ENCODE data around the gene CAMKV. TPM values are rescaled to one million over a fixed set of nuclear protein-coding genes. Genes with fewer than 3 reads are reported as not detected.
A peak's percentile ranks its signal among the peaks of the same experiment; 100 is the strongest.

The CAMKV gene
- total RNA-seq, 2 donors from 2014 or later: not detected

DNA sequence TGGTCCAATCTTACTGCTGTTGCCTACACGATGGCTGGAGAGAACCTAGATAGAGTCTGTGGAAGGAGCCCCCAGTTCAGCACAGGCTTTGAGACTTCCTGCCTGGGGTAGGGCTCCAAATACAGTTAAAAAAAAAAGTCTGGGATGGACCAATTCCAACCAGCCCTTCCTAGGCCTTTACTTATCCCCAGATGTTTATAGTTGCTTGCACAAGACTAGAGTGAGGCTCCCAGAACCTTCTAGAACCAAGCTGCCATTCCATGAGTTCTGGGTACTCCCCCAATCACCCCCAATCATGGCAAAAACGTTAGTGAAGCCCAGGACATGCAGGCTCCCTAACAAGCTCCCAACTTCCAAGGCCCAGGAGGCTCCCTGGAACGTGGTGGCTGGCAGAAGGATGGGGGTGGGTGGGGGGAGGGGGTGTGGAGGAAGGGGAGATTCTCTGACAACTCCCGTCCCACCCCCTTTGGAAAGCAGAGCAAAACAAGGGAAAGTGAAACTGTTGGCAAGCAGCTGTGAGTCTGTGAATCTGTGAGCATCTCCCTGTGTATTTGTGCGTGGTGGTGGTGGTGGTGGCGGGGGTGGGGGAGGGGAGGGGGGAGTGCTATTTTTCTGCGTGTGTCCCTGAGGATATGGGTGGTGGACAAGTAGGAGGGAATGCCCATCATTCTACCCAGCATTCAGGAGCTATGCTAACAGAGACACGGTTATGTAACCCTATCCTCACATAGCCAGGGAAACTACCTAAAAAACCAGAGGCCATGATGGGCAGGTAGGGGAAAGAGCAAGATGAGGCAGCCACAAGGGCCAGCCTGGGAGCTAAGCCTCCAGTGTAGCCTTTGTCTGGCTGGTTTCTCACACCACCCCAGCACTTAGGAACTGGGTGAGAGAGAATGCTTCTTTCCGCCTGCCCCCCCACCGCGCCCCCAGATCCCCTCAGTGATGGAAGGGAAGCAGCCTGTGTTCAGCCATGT is 31.9 kb upstream of the CAMKV start:
- DNase-seq (no peak), ATAC-seq (no peak)
- no peaks in the 10 kb centered on the region for H3K9me3 ChIP-seq
- H3K4me3 ChIP-seq: no peak overlapping the region
- H3K36me3 ChIP-seq (replicated peaks in 1 of 2; ENCODE audit: insufficient read depth in 1 of 2, low read depth in 2 of 2): no peaks in the 10 kb centered on the region
- WGBS, 2 donors: 72% methylated on average over 5 to 10 of the region's 11 CpGs
- TF ChIP-seq, protein P1, sequence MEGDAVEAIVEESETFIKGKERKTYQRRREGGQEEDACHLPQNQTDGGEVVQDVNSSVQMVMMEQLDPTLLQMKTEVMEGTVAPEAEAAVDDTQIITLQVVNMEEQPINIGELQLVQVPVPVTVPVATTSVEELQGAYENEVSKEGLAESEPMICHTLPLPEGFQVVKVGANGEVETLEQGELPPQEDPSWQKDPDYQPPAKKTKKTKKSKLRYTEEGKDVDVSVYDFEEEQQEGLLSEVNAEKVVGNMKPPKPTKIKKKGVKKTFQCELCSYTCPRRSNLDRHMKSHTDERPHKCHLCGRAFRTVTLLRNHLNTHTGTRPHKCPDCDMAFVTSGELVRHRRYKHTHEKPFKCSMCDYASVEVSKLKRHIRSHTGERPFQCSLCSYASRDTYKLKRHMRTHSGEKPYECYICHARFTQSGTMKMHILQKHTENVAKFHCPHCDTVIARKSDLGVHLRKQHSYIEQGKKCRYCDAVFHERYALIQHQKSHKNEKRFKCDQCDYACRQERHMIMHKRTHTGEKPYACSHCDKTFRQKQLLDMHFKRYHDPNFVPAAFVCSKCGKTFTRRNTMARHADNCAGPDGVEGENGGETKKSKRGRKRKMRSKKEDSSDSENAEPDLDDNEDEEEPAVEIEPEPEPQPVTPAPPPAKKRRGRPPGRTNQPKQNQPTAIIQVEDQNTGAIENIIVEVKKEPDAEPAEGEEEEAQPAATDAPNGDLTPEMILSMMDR (IDR thresholded peaks at IDR 0.05): no peak
- no peak for TF ChIP-seq POLR2A (IDR thresholded peaks at IDR 0.05)
- H3K27ac ChIP-seq: peak overlapping the region; percentile 68 to 90 (median 80)
- H3K4me1 ChIP-seq: peaks cover 57% of the 10 kb centered on the region
- intact Hi-C loops (cut with DNase I): no loop called here
- no peaks in the 10 kb centered on the region for H3K27me3 ChIP-seq

DNA sequence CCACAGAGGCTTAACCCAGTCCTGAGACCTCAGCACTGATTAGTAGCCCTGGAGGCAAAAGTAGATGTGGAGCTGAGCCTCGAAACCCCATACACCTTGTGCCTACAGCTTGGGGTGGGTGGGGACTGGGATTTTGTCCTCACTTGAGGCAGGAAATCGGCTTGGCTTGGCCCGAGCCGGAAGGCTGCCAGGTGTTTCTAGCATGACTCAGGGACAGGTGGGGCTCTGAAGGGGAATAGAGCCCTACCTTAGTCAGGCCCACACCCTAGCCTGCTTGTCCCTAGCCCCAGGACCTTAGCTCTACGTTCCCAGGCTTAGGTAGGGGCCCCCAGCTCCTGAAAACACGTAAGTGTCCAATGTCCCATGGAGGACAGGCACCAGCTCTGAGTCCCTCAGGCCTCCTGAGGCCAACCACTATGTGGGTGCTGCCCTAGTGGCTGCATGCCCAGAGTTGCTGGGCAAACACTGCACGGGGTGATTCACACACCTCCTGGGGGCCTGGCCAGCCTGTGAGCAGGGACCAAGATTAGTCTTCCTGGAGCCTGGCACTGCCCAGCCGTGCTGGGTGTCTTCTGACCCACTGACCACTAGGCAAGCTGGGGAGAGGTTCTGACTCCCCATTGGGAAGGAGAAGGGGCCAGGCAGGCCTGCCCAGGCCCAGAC is 30.9 kb upstream of the CAMKV start:
- peaks cover 47% of the 10 kb centered on the region for H3K4me1 ChIP-seq

DNA sequence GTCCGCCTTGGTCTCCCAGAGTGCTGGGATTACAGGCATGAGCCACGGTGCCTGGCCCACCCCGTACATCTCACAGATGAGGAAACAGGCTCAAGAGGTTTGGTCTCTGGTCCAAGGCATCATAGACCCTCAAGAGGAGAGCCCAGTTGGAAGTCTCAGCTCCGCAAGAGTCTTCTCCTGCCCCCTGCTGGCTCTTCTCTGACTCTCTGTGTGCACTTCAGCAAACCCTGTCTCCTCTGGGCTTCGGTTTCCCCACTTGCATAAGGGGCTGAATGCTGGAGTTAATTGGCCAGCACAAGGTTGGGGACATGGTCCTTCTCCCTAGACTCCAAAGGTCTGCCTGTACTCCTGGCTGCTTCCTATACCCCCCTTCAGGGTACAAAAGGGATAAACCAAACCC is 30.1 kb upstream of the CAMKV start:
- peaks cover 44% of the 10 kb centered on the region for H3K4me1 ChIP-seq
- intact Hi-C loops (cut with DNase I): no loop called here
- no peaks in the 10 kb centered on the region for H3K27me3 ChIP-seq
- TF ChIP-seq, protein P1 (IDR thresholded peaks at IDR 0.05): no peak
- no peak for TF ChIP-seq POLR2A (IDR thresholded peaks at IDR 0.05)
- no peaks in the 10 kb centered on the region for H3K9me3 ChIP-seq
- no peaks in the 10 kb centered on the region for H3K36me3 ChIP-seq (replicated peaks in 1 of 2; ENCODE audit: insufficient read depth in 1 of 2, low read depth in 2 of 2)
- H3K27ac ChIP-seq: peak overlapping the region; percentile 68 to 90 (median 80)
- ATAC-seq: no peak
- H3K4me3 ChIP-seq: no peak overlapping the region
- no peak for DNase-seq
- WGBS, 2 donors: 83% methylated on average over 5 of the region's 5 CpGs; no CpG with 5 or more reads in 1 of the 2 donors

More for the DNA sequence above, 30.9 kb upstream of the CAMKV start:
- ATAC-seq: peak; percentile 83
- Histone ChIP-seq H3K27me3 (no peaks in the 10 kb centered on the region), H3K36me3 (replicated peaks in 1 of 2; ENCODE audit: insufficient read depth in 1 of 2, low read depth in 2 of 2) (no peaks in the 10 kb centered on the region), H3K27ac (peak overlapping the region; percentile 68 to 90 (median 80)), H3K9me3 (no peaks in the 10 kb centered on the region), H3K4me3 (no peak overlapping the region)
- TF ChIP-seq, protein P1 (IDR thresholded peaks at IDR 0.05): peak in 3 of 7 experiments; percentile 24 to 36 (median 35)
- TF ChIP-seq POLR2A (IDR thresholded peaks at IDR 0.05): peak; percentile 29 to 55 (median 48)
- peak; percentile 86 to 95 (median 92) for DNase-seq
- intact Hi-C loops (cut with DNase I): no loop called here
- 18% methylated on average over 8 of the region's 8 CpGs; no CpG with 5 or more reads in 1 of the 2 donors for WGBS, 2 donors

DNA sequence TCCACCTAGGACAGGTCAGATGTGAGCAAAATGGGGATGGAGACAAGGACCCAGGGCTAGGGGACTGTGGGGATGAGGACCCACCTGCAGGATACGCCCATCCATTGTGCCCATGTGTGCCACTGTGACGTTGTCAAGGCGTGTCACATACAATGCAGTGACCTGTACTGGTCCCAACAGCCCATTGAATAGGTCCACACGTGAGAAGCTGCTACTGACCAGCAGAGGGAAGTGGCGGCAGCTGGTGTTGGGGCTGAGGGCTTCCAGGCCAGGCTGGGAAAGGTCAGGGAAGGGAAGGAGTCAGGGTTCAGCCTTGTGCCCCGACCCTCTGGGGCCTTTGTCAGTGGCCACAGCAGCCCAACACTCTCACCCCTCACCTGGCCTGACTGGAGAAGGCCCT is 29.3 kb upstream of the CAMKV start:
- H3K4me3 ChIP-seq: no peak overlapping the region
- no peaks in the 10 kb centered on the region for H3K9me3 ChIP-seq
- intact Hi-C loops (cut with DNase I): no loop called here
- no peaks in the 10 kb centered on the region for H3K36me3 ChIP-seq (replicated peaks in 1 of 2; ENCODE audit: insufficient read depth in 1 of 2, low read depth in 2 of 2)
- DNase-seq: no peak
- no peaks in the 10 kb centered on the region for H3K27me3 ChIP-seq
- whole genome bisulfite sequencing, 2 donors: 74% methylated on average over 6 of the region's 6 CpGs; no CpG with 5 or more reads in 1 of the 2 donors
- peaks cover 38% of the 10 kb centered on the region for H3K4me1 ChIP-seq
- no peak for ATAC-seq
- no peak overlapping the region for H3K27ac ChIP-seq
- TF ChIP-seq, protein P1 (IDR thresholded peaks at IDR 0.05): no peak
- no peak for TF ChIP-seq POLR2A (IDR thresholded peaks at IDR 0.05)

Measured in body of pancreas (tissue), 4 donors.